MM.1S (cell line): ENCODE data around the gene AQP11.
A peak's percentile ranks its signal among the peaks of the same experiment; 100 is the strongest.

ENCODE experiments used
- DNase-seq: peaks from one replicate; pipeline ENCODE4 v3.0.0-alpha.2; 2015
- H2AFZ ChIP-seq: fragments of 300-600 bp; sonication (generic); 2 replicates; pipeline ENCODE4 v1.6.0; 2016; ENCODE audit warnings: antibody characterized with exemption, low read length
- H3F3A ChIP-seq: fragments of 300-600 bp; sonication (generic); 2 replicates; pipeline ENCODE4 v1.6.1; 2016; ENCODE audit warnings: mild to moderate bottlenecking, antibody characterized with exemption, low read length, moderate library complexity, mixed read lengths; ENCODE audit not compliant: insufficient read depth
- H3K27ac ChIP-seq: fragments of 300-600 bp; sonication (generic); 2 replicates; pipeline ENCODE4 v1.5.1; 2016; ENCODE audit warnings: mild to moderate bottlenecking, low read length
- H3K27me3 ChIP-seq: fragments of 300-600 bp; sonication (generic); replicated peaks from 2 replicates; pipeline ENCODE4 v1.6.0; 2016; ENCODE audit warnings: low read length; ENCODE audit not compliant: insufficient read depth
- H3K36me3 ChIP-seq: fragments of 300-600 bp; sonication (generic); replicated peaks from 2 replicates; pipeline ENCODE4 v1.6.1; 2016; ENCODE audit warnings: mild to moderate bottlenecking, low read length, mixed read lengths; ENCODE audit not compliant: insufficient read depth
- H3K4me1 ChIP-seq: fragments of 300-600 bp; sonication (generic); 2 replicates; pipeline ENCODE4 v1.6.1; 2016; ENCODE audit warnings: low read length, mixed read lengths
- H3K4me2 ChIP-seq: fragments of 300-600 bp; sonication (generic); 2 replicates; pipeline ENCODE4 v1.6.0; 2016; ENCODE audit warnings: low read depth, low read length
- H3K4me3 ChIP-seq: fragments of 300-600 bp; sonication (generic); 2 replicates; pipeline ENCODE4 v1.5.1; 2016; ENCODE audit warnings: low read length, mixed read lengths
- H3K79me2 ChIP-seq: fragments of 300-600 bp; sonication (generic); 2 replicates; pipeline ENCODE4 v1.6.1; 2016; ENCODE audit warnings: mixed run types, low read length, mixed read lengths
- H3K9ac ChIP-seq: fragments of 300-600 bp; sonication (generic); 2 replicates; pipeline ENCODE4 v1.6.1; 2016; ENCODE audit warnings: low read length, mixed read lengths
- H3K9me2 ChIP-seq: fragments of 300-600 bp; sonication (generic); replicated peaks from 2 replicates; pipeline ENCODE4 v1.6.1; 2016; ENCODE audit warnings: mild to moderate bottlenecking, low read length, mixed read lengths; ENCODE audit not compliant: insufficient read depth
- H3K9me3 ChIP-seq: fragments of 300-600 bp; sonication (generic); replicated peaks from 2 replicates; pipeline ENCODE4 v1.6.1; 2016; ENCODE audit warnings: mild to moderate bottlenecking, low read length, mixed read lengths; ENCODE audit not compliant: insufficient read depth
- H4K20me1 ChIP-seq: fragments of 300-600 bp; sonication (generic); 2 replicates; pipeline ENCODE4 v1.6.1; 2016; ENCODE audit warnings: mild to moderate bottlenecking, low read length, moderate library complexity, mixed read lengths; ENCODE audit not compliant: insufficient read depth
- CTCF ChIP-seq: fragments of 300-600 bp; sonication (generic); IDR thresholded peaks from 2 replicates; pipeline ENCODE4 v1.5.1; 2016; ENCODE audit warnings: antibody characterized with exemption, low read length, mixed read lengths
- EZH2 ChIP-seq: fragments of 300-600 bp; sonication (generic); optimal IDR thresholded peaks from 2 replicates; pipeline ENCODE3; 2017; ENCODE audit warnings: low read depth, mild to moderate bottlenecking, antibody characterized with exemption, low read length, mixed read lengths
- EZH2phosphoT487 ChIP-seq: fragments of 300-600 bp; sonication (generic); IDR thresholded peaks from 2 replicates; pipeline ENCODE4 v1.6.1; 2018; ENCODE audit warnings: antibody characterized with exemption, low read length

The AQP11 gene

GRCh38 chr11:77580712-77581337 lies 8.9 kb upstream of the AQP11 start:
- H3K36me3 ChIP-seq, result no peaks in the 10 kb centered on the region
- H4K20me1 ChIP-seq, result no peaks in the 10 kb centered on the region
- no peaks in the 10 kb centered on the region; the same call in 1 of the 2 replicates for H3K9me3 ChIP-seq
- no peaks in the 10 kb centered on the region for H3K79me2 ChIP-seq
- H2AFZ ChIP-seq, result no peak overlapping the region
- no peak overlapping the region for H3K4me3 ChIP-seq
- H3K4me1 ChIP-seq, result no peaks in the 10 kb centered on the region
- no peak overlapping the region for H3K4me2 ChIP-seq
- no peaks in the 10 kb centered on the region for H3K27me3 ChIP-seq
- H3F3A ChIP-seq, result no peaks in the 10 kb centered on the region
- no peak for DNase-seq
- no peak overlapping the region for H3K9ac ChIP-seq
- no peaks in the 10 kb centered on the region for H3K9me2 ChIP-seq
- H3K27ac ChIP-seq, result no peak overlapping the region
- TF ChIP-seq EZH2 (no peak), EZH2phosphoT487 (no peak), CTCF (no peak)

DNA sequence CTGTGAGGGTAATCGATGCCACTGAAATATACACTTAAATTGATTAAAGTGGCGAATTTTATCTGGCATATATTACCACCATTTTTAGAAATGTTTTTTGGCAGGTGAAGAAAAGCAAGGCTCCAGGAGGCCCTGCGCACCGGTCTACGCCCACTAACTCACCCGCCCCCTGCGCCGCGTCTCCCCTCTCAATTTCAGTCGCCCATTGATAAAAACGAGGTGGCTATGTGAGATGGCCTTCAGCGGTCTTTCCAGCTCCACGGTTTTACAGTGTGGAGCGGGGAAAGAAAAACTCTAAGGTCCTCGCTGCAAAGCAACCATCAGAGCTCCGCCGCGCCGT lies 602 bp upstream of the AQP11 start:
- H3K79me2 ChIP-seq, result no peaks in the 10 kb centered on the region
- H3K27ac ChIP-seq, result no peak overlapping the region
- no peaks in the 10 kb centered on the region for H3K9me2 ChIP-seq
- no peak for TF ChIP-seq CTCF
- no peak for TF ChIP-seq EZH2phosphoT487
- TF ChIP-seq EZH2, result no peak
- peak overlapping the region; percentile 86 for H2AFZ ChIP-seq
- no peaks in the 10 kb centered on the region for H3K27me3 ChIP-seq
- H3K36me3 ChIP-seq, result no peaks in the 10 kb centered on the region
- peaks cover 10% of the 10 kb centered on the region for H3F3A ChIP-seq
- peak overlapping the region; percentile 18; the same call in 1 of the 2 replicates for H3K9ac ChIP-seq
- H3K4me3 ChIP-seq, result peak overlapping the region; percentile 78
- H3K4me1 ChIP-seq, result peaks cover 8% of the 10 kb centered on the region; the same call in 1 of the 2 replicates
- DNase-seq, result no peak
- H4K20me1 ChIP-seq, result no peaks in the 10 kb centered on the region
- H3K9me3 ChIP-seq, result no peaks in the 10 kb centered on the region
- peak overlapping the region; percentile 100 for H3K4me2 ChIP-seq

- Histone ChIP-seq H2AFZ (peak overlapping the region; percentile 93), H3K27ac (peak overlapping the region; percentile 10; the same call in 1 of the 2 replicates)
- TF ChIP-seq CTCF (peak; percentile 14; the same call in 1 of the 2 replicates), EZH2 (no peak)
Measured at GRCh38 chr11:77590194-77590782, 535 bp downstream of the AQP11 start.

More at GRCh38 chr11:77590194-77590782, 535 bp downstream of the AQP11 start:
- peak overlapping the region; percentile 100 for H3K4me2 ChIP-seq
- H4K20me1 ChIP-seq, result no peaks in the 10 kb centered on the region
- no peaks in the 10 kb centered on the region for H3K36me3 ChIP-seq
- DNase-seq, result peak; percentile 47
- H3F3A ChIP-seq, result peaks cover 10% of the 10 kb centered on the region
- H3K4me3 ChIP-seq, result peak overlapping the region; percentile 78
- no peaks in the 10 kb centered on the region for H3K27me3 ChIP-seq
- H3K9me2 ChIP-seq, result no peaks in the 10 kb centered on the region
- H3K9ac ChIP-seq, result peak overlapping the region; percentile 53; the same call in 1 of the 2 replicates
- H3K9me3 ChIP-seq, result no peaks in the 10 kb centered on the region
- peaks cover 8% of the 10 kb centered on the region; the same call in 1 of the 2 replicates for H3K4me1 ChIP-seq
- H3K79me2 ChIP-seq, result no peaks in the 10 kb centered on the region
